ENCODE measurements around the gene FAM240A.

Gene FAM240A

DNA sequence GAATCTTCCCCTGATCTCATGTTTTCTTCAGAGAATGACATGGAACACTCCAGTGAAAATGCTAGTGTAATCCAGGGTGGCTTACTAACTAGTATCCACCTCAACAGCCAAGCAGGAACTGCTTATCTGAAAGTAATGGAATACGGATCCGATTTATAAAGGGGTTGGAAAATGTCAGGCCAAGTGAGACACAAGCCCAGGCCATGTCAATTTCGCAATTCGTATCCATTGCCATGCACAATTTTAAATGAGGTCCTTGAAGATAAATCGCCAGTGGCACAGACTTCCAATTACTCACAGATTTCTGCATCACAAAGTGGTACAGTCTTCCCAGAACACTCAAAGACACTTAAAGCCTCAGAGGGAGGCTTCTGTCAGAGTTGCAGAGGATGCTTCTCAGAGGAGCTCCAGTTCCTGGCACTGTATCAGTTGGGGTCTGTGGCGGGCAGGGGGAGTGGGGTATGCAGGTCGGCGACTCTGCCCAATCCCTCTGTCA, 16.5 kb upstream of the FAM240A start:
- Histone ChIP-seq H3K36me3 (ENCODE audit: low read depth) (no peaks in the 10 kb centered on the region), H3K4me3 (ENCODE audit: severe bottlenecking) (no peak overlapping the region), H3K9me3 (ENCODE audit: severe bottlenecking) (no peaks in the 10 kb centered on the region), H3K4me1 (ENCODE audit: insufficient read depth, poor library complexity, severe bottlenecking) (no peaks in the 10 kb centered on the region), H3K27ac (ENCODE audit: poor library complexity, severe bottlenecking) (no peak overlapping the region), H3K27me3 (ENCODE audit: insufficient read depth, poor library complexity, severe bottlenecking) (no peaks in the 10 kb centered on the region)
- DNase-seq (ENCODE audit: low spot score): no peak
- no peak for ATAC-seq (ENCODE audit: low read depth)
- TF ChIP-seq, protein P1, sequence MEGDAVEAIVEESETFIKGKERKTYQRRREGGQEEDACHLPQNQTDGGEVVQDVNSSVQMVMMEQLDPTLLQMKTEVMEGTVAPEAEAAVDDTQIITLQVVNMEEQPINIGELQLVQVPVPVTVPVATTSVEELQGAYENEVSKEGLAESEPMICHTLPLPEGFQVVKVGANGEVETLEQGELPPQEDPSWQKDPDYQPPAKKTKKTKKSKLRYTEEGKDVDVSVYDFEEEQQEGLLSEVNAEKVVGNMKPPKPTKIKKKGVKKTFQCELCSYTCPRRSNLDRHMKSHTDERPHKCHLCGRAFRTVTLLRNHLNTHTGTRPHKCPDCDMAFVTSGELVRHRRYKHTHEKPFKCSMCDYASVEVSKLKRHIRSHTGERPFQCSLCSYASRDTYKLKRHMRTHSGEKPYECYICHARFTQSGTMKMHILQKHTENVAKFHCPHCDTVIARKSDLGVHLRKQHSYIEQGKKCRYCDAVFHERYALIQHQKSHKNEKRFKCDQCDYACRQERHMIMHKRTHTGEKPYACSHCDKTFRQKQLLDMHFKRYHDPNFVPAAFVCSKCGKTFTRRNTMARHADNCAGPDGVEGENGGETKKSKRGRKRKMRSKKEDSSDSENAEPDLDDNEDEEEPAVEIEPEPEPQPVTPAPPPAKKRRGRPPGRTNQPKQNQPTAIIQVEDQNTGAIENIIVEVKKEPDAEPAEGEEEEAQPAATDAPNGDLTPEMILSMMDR (IDR thresholded peaks at IDR 0.05; ENCODE audit: poor library complexity, severe bottlenecking): no peak

- no peak for DNase-seq (ENCODE audit: low spot score)
- TF ChIP-seq, protein P1 (IDR thresholded peaks at IDR 0.05; ENCODE audit: poor library complexity, severe bottlenecking): no peak
- no peak overlapping the region for H3K4me3 ChIP-seq (ENCODE audit: severe bottlenecking)
- H3K9me3 ChIP-seq (ENCODE audit: severe bottlenecking): no peaks in the 10 kb centered on the region
- H3K27ac ChIP-seq (ENCODE audit: poor library complexity, severe bottlenecking): no peak overlapping the region
- H3K27me3 ChIP-seq (ENCODE audit: insufficient read depth, poor library complexity, severe bottlenecking): no peaks in the 10 kb centered on the region
- no peaks in the 10 kb centered on the region for H3K4me1 ChIP-seq (ENCODE audit: insufficient read depth, poor library complexity, severe bottlenecking)
- H3K36me3 ChIP-seq (ENCODE audit: low read depth): no peaks in the 10 kb centered on the region
- ATAC-seq (ENCODE audit: low read depth): no peak
Measured at GRCh38 chr3:46599590-46599989, 12.7 kb upstream of the FAM240A start.

GRCh38 chr3:46603446-46604046, 8.8 kb upstream of the FAM240A start:
- TF ChIP-seq, protein P1 (IDR thresholded peaks at IDR 0.05; ENCODE audit: poor library complexity, severe bottlenecking): no peak
- H3K9me3 ChIP-seq (ENCODE audit: severe bottlenecking): no peaks in the 10 kb centered on the region
- H3K4me1 ChIP-seq (ENCODE audit: insufficient read depth, poor library complexity, severe bottlenecking): no peaks in the 10 kb centered on the region
- H3K27me3 ChIP-seq (ENCODE audit: insufficient read depth, poor library complexity, severe bottlenecking): no peaks in the 10 kb centered on the region
- H3K36me3 ChIP-seq (ENCODE audit: low read depth): no peaks in the 10 kb centered on the region
- H3K4me3 ChIP-seq (ENCODE audit: severe bottlenecking): no peak overlapping the region
- H3K27ac ChIP-seq (ENCODE audit: poor library complexity, severe bottlenecking): no peak overlapping the region
- DNase-seq (ENCODE audit: low spot score) (no peak), ATAC-seq (ENCODE audit: low read depth) (no peak)

GRCh38 chr3:46604127-46604526, 8.2 kb upstream of the FAM240A start:
- Histone ChIP-seq H3K36me3 (ENCODE audit: low read depth) (no peaks in the 10 kb centered on the region), H3K27ac (ENCODE audit: poor library complexity, severe bottlenecking) (no peak overlapping the region), H3K4me1 (ENCODE audit: insufficient read depth, poor library complexity, severe bottlenecking) (no peaks in the 10 kb centered on the region), H3K9me3 (ENCODE audit: severe bottlenecking) (no peaks in the 10 kb centered on the region), H3K27me3 (ENCODE audit: insufficient read depth, poor library complexity, severe bottlenecking) (no peaks in the 10 kb centered on the region), H3K4me3 (ENCODE audit: severe bottlenecking) (no peak overlapping the region)
- no peak for DNase-seq (ENCODE audit: low spot score)
- TF ChIP-seq, protein P1 (IDR thresholded peaks at IDR 0.05; ENCODE audit: poor library complexity, severe bottlenecking): no peak
- no peak for ATAC-seq (ENCODE audit: low read depth)

DNA sequence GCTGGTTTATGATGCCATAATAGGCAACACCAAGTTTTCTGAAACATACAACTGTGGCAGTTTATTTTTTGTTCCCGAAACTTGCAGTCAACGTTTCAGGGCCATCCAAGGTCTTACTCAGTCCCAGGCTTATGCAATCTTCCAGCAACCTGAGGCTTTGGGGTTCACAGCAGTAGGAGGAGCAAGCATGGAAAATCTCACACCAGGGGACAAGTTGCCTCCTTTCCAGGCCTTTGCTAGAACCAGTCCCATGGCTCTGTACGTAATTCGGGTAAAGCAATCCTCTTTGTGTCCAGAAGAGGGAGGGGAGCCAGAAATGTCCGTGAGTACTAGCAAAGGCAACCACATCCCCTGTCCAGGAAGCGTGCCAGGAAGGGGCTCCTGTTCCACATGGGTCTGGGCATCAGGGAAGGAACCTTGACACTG, 4.7 kb upstream of the FAM240A start:
- H3K4me1 ChIP-seq (ENCODE audit: insufficient read depth, poor library complexity, severe bottlenecking): no peaks in the 10 kb centered on the region
- TF ChIP-seq, protein P1 (IDR thresholded peaks at IDR 0.05; ENCODE audit: poor library complexity, severe bottlenecking): no peak
- no peak overlapping the region for H3K4me3 ChIP-seq (ENCODE audit: severe bottlenecking)
- no peaks in the 10 kb centered on the region for H3K9me3 ChIP-seq (ENCODE audit: severe bottlenecking)
- DNase-seq (ENCODE audit: low spot score) (no peak), ATAC-seq (ENCODE audit: low read depth) (no peak)
- H3K27me3 ChIP-seq (ENCODE audit: insufficient read depth, poor library complexity, severe bottlenecking): no peaks in the 10 kb centered on the region
- H3K27ac ChIP-seq (ENCODE audit: poor library complexity, severe bottlenecking): no peak overlapping the region
- H3K36me3 ChIP-seq (ENCODE audit: low read depth): no peaks in the 10 kb centered on the region

All from RWPE2 (cell line).